ENCODE measurements around the gene MYO1E. TPM values are rescaled to one million over a fixed set of nuclear protein-coding genes. Genes with fewer than 3 reads are reported as not detected.
"Not testable (repeated sequence)": the region's sequence is repeated elsewhere in the genome, so short reads cannot be mapped to it uniquely, and the experiment has no call there.

The MYO1E gene
- total RNA-seq, 2 experiments from 2014 or later = 51.9 to 57.5 TPM

- ChIA-PET POLR2A (no interaction called here), CTCF (no interaction called here)
Observed at GRCh38 chr15:59180945-59181600, 191.6 kb downstream of the MYO1E start.

DNA sequence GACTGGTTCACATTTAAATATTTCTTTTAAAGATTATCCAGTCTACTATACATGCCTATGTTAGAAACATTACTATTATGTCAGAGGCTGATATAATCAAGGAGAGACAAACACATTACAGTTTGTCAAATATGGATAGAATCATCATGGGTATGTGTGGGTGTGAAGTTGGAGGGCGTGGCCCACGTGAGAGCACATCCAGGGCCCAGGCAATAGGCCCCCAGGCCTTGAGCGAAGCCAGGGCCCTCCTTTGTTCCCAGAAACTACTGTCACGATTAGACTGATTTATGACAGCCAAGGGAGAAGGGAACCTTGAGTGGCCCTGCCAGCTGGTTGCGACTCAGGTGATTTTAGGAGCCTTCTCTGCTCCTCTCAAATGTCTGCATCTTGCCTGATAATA, 193.0 kb downstream of the MYO1E start:
- ChIA-PET CTCF (interaction anchor here (0.6 kb wide), 1 partner anchor 21 kb away, joined by 3 read pairs; no protein-coding TSS in a partner anchor), POLR2A (no interaction called here)

DNA sequence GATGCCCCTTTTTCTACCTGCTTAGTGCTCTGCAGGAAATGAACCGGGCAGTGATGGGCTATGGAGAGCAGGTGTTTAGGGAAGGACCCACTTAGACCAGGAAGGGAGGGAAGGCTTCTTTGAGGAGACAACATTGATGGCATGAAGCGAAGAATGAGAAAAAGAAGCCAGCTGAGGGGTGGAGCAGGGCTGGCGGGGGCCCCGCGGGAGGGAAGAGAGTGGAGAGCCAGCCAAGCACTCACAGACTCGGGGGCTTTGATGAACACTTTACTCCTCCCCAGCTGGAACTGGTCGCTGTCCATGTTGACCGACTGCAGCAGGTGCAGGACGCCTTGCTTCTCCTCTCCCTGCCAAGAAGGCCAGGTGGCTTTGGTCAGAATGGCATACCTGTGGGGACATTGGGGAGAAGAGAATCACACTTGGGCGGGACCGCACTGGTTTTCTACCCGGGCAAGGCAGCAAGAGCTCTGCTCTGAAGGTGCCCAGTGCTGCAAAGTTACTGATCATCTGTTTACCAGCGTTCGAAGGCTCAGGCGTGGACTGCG, 194.4 kb downstream of the MYO1E start:
- ChIA-PET POLR2A (no interaction called here), CTCF (no interaction called here)

- ChIA-PET POLR2A (no interaction called here), CTCF (no interaction called here)
Observed at GRCh38 chr15:59177317-59177660, 195.4 kb downstream of the MYO1E start.

GRCh38 chr15:59176653-59177316, 195.9 kb downstream of the MYO1E start:
- ChIA-PET POLR2A (no interaction called here), CTCF (interaction anchor here (0.6 to 0.7 kb wide), 2 partner anchors 38 to 71 kb away, joined by 3 to 6 read pairs; no protein-coding TSS in a partner anchor)

DNA sequence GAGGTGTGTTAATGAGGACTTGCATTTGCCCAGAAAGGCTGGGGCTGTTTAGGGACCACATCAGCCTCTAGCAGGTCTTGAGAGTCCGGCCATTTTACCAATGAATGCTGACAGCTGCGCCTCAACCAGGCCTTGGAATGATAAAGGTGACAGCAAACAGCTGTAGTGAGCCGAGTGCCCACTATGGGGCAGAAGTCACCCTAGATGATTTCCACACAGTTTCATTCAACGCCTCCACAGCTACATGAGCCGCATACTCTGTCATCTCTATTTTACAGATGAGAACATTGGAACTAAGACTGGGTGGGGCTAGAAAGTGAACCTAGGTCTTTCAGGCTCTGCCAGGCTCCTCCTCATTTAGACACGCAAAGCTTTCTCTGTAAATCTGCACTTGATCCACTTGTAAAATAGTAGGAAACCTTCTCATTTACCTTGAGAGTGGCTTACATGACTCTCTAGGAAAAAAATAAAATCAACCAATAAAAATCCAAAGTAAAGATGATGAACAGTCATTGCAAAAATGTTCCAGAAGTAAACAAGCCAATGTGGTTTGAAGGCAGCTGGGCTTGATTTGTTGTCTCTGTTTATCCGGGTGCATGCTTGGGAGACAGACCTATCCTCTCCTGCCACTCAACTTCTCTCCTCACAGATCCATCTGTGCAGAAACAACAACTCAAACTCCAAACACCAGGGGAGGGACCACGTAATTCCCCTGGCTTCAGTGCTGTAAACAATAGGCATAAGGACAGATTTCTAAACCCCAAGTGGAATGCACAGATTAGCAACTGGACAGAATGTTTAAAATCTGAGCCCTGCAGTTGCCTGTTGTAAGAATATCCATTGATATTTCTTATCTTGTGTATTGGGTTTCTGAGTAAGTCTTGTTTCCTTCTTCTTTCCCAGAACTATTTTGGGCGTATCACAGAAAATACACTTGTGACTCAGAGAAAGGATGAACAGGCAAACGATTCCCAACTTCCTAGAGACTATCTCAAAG, 197.5 kb downstream of the MYO1E start:
- ChIA-PET POLR2A (no interaction called here), CTCF (interaction anchor here (0.5 to 1.0 kb wide), 2 partner anchors 99 to 354 kb away, joined by 3 read pairs; no protein-coding TSS in a partner anchor)

- ChIA-PET POLR2A (no interaction called here), CTCF (interaction anchor here (1.0 kb wide), 1 partner anchor 98 kb away, joined by 3 read pairs; no protein-coding TSS in a partner anchor)
Observed at GRCh38 chr15:59174151-59174834, 198.4 kb downstream of the MYO1E start.

- POLR2A ChIA-PET = interaction anchor here (0.6 kb wide), 1 partner anchor 1189 kb away, joined by 3 read pairs; no protein-coding TSS in a partner anchor
- CTCF ChIA-PET = no interaction called here
Observed at GRCh38 chr15:59173194-59173593, 199.5 kb downstream of the MYO1E start.

- CTCF ChIA-PET = interaction anchor here (0.6 kb wide), 1 partner anchor 289 kb away, joined by 4 read pairs; no protein-coding TSS in a partner anchor
- POLR2A ChIA-PET = interaction anchor here (0.6 kb wide), 1 partner anchor 1190 kb away, joined by 3 read pairs; no protein-coding TSS in a partner anchor
Observed at GRCh38 chr15:59172289-59172901, 200.3 kb downstream of the MYO1E start.

DNA sequence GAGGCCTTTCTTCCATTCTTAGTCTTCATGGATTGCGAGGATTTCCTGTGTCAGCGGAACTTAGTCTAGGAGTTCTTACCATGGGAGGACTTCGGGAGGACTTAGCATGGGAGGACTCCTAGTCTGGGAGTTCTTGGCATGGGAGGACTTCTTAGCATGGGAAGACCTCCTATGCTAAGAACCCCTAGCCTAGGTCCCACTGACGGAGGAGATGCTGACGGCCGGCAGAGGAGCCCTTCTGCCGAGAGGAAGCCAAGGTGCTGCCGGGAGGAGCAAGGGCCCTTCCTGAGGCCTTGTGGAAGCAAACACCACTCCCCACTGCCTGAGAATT, 201.6 kb downstream of the MYO1E start:
- POLR2A ChIA-PET = no interaction called here
- CTCF ChIA-PET = no interaction called here

DNA sequence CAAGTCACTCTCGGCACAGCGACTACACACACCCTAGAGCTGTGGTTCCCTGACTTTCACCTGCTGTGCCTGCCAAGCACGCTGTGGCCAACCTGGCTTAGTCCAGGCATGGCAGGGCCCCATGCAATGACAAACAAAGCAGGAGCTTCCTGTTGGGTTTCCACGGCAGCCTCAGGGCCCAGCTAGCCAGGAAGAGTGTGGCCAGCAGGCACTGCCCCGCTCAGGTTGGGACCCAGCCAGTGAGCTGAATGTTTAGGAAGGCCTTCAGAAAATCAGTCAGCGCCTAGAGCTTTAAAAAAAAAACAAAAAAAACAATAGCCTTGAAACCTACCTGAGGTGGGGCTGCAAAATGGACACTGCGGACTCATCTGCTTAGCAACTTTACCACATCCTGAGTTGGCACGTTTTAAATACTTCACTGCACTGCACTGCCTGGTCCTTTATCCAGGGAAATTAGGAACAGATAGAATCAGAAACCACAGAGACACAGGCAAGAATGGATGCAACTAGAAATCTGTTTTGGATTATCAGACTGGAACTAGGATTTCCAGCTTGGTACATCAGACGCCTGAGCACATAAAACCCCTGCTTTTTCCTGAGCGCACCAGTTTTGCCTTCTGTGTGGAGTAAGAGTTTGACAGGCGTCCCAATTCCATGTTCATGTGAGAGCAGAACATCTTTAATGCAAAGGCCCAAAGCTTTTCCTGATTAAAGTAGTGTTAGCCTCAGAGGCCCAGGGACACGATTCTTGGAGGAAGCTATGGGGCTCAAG, 202.2 kb downstream of the MYO1E start:
- ChIA-PET CTCF (no interaction called here), POLR2A (no interaction called here)

DNA sequence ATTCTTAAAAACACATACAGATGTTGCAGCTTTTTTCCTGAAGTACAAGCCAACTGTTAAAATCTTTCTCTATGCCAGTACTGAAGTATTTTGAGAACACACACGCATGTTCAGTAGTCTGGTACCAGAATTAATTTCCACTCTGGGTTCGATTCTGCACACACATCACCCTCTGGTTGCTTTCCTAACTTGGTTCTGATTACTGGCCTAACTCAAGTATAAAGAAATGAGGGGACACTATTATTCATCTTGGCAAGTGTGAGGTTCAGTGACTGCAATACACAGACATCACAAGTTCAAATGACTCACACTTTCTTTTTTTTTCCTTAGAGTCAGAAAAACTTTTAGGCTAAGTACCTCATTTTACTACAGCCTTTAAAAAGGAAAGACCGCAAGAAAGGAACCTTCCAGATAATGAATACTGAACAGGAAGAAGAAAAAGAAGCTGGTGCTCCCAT, 203.4 kb downstream of the MYO1E start:
- CTCF ChIA-PET = no interaction called here
- POLR2A ChIA-PET = no interaction called here

DNA sequence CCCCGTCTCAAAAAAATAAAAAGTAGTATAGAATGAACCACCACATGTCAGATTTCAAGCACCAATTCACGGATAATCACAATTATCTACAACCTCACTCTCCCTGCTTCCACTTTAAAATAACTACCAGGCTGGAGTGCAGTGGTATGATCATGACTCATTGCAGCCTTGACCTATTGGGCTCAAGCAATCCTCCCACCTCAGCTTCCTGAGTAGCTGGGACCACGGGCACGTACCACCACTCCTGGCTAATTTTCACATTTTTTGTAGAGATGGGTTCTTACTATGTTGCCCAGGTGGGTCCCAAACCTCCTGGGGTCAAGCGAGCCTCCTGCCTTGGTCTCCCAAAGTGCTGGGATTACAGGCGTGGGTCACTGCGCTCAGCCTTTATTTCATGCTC, 204.1 kb downstream of the MYO1E start:
- ChIA-PET CTCF (no interaction called here), POLR2A (no interaction called here)

DNA sequence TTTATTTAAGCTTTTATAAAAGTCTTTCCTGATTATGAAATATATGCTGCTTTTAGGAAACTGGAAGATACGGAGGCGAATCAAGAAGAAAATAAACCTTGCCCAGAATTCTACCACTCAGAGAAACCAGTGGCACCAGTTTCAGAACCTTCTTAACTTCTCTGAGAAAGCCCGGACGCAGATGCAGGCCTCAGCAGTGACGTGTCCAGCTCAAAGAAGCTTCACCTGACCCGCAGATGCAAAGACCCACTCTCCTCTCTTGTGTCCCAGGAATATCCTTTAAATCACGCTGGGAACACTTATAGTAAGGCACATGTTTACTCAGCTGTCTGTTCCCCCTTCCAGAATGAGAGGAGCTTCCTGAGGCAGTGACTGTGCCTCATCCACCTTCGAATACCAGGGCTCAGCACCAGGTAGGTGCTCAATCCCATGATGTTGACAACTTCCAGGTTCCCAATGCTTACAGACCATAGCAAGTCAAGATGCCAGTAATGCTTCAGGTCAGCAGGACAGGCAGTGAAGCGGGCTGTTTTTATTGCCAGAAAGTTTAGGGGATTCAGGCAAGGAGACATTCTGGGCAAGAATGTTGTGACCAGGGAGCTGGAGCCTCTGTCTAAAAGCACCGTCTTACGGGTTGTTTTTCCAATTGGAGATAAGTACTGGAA, 205.9 kb downstream of the MYO1E start:
- ChIA-PET CTCF (interaction anchor here (0.7 to 0.9 kb wide), 2 partner anchors 137 to 326 kb away, joined by 3 to 5 read pairs; no protein-coding TSS in a partner anchor), POLR2A (no interaction called here)

- ChIA-PET CTCF (interaction anchor here (0.7 to 0.9 kb wide), 2 partner anchors 138 to 327 kb away, joined by 3 to 5 read pairs; no protein-coding TSS in a partner anchor), POLR2A (no interaction called here)
Observed at GRCh38 chr15:59166166-59166565, 206.5 kb downstream of the MYO1E start.

DNA sequence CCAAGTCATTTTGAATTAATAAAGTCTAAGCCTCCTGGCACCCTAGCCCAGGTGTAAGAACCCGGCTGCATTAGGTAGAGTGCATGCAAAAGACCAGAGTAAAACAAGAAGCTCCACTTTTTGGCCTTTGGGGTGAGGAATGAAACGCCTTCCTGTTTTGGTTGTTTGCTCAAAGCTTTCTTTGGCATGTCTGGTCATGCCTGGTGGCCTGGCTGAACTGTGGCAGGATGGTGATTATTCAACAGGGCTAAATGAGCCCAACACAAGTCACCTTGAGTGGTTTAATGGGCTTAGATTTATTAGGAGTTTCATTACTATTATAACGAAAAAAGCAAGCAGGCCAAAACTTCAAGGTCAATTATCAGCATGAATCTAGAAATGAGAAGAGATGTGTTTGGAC, 206.9 kb downstream of the MYO1E start:
- POLR2A ChIA-PET = interaction anchor here (0.6 kb wide), 1 partner anchor 192 kb away, joined by 3 read pairs; no protein-coding TSS in a partner anchor
- CTCF ChIA-PET = interaction anchor here (0.9 kb wide), 1 partner anchor 327 kb away, joined by 3 read pairs; no protein-coding TSS in a partner anchor

DNA sequence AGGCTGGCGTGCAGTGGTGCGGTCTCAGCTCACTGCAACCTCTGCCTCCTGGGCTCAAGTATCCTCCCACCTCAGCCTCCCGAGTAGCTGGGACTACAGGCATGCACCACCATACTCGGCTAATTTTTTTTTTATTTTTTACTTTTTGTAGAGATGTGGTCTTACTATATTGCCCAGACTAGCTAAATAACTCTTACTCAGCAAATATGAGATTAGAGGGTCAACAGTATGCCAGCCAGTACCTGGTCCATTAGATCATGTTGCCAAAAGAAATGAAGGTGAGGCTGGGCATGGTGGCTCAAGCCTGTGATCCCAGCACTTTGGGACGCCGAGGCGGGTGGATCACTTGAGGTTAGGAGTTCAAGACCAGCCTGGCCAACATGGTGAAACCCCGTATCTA, 210.6 kb downstream of the MYO1E start:
- CTCF ChIA-PET = interaction anchor here (0.6 kb wide), 1 partner anchor 51 kb away, joined by 3 read pairs; no protein-coding TSS in a partner anchor
- POLR2A ChIA-PET = not testable (repeated sequence)

All from activated CD8-positive, alpha-beta memory T cell treated with anti-CD3 and anti-CD28 coated beads for 36 hours (primary cell).